Stimulated activated CD8-positive, alpha-beta memory T cell treated with anti-CD3 and anti-CD28 coated beads, Interleukin-12 subunit alpha, Interleukin-12 subunit beta, amount 100 ng/mL, for 24 hours (primary cell): ENCODE measurements around the gene CYYR1.

Experiments
- DNase-seq: peaks from one replicate; pipeline ENCODE4 v3.0.0-alpha.2; 2020; ENCODE audit errors: extremely low read depth

Gene CYYR1

DNA sequence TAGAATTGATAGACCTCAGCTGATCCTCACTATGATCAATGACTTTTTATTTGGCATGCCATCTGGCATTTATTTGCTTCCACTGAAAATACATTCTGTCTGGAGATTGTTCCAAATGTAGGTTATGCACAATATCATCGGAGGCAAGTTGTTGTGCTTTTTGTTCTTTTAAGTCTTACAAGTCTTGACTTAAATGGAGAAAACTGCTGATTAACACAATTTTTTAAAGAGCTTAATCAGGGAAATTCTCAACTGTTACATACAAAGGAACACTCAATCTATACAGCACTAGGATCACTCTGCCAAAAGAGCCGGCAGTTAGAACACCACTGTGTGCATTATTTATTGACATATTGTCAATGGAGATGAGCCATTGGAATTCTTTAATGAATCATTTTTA lies 19.2 kb downstream of the CYYR1 start:
- DNase-seq, result no peak

DNA sequence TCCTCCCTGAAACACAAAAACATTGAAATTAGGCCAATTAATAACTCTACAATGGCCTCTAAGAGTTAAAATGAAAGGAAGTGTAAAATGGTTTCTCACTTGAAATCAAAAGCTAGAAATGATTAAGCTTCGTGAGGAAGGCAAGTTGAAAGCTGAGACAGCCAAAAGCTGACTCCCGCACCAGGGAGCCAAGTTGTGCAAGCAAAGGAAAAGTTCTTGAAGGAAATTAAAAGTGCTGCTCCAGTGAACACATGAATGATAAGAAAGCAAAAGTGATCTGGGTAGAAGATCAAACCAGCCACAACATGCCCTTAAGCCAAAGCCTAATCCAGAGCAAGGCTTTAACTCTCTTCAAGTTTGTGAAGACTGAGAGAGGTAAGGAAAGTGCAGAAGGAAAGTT lies 22.8 kb downstream of the CYYR1 start:
- no peak for DNase-seq

DNA sequence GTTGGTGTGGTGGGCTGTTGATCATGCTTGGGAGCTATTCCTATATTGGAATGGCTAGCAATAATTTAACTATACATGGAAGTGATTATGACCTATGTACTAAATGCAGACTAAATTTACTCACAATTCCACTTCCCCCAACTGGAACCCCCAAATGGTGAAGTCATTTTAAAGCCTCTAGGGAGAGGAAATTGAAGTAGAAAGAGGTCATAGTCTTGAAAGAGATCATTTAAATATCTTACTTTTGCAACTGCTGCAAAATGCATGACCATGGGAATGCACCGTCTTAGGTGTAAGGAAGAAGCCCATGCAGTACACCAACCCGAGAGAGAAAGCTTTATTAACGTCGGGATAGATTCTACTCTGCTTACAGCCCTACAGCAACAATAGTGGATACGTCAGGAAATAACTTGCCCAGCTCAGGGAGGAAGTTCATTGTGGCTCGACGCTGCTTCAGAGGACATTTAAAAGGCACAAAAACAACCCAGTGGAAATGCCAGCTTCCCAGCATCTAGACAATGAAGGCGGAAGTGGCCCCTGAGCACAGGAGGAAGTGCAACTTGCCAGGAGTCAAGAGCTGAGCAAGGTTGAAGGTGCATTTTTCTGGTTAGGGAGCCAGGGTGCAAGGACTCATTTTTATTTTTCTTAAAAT lies 26.5 kb downstream of the CYYR1 start:
- no peak for DNase-seq

DNA sequence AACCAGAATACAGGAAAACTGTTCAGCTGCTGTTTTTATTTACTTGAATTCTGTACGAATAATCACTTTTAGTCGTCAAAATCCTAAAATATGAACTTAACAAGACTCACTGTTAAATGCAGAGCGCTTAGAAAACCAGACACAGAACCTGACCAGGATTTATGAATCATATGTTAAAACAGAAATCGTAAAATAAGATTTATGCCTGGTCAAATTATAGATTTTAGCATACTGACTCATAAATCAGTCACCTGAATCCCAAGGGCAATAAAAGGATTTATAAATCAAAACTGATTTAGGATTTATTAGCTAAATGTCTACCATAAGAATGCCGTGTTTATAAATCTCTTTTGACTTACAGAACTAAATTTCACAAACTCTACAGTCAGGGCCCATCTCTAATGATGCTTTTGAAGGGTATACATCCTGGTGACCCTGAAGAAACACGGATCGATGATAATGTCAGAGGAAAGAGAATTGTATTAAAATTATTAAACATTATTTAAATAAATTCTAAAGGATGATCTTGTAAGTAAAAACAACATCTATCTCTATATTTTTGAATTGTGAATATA lies 28.8 kb downstream of the CYYR1 start:
- DNase-seq, result no peak

DNA sequence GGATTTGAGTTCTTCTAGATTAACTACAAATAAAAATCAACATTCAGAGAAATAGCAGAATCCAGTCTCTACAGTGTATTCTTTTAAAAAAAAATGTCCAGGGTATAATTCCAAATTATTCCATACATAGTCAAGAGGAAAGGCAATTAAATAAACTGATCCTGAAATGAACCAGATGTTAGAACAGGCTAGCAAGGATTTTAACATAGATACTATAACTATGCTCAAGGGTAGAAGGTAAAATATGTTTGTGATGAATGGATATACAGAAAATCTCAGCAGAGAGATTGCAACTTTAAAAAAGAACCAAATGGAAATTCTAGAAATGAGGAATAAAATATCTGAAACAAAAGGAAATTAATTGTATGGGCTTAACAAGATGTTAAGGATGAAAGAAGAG lies 32.4 kb downstream of the CYYR1 start:
- no peak for DNase-seq

DNA sequence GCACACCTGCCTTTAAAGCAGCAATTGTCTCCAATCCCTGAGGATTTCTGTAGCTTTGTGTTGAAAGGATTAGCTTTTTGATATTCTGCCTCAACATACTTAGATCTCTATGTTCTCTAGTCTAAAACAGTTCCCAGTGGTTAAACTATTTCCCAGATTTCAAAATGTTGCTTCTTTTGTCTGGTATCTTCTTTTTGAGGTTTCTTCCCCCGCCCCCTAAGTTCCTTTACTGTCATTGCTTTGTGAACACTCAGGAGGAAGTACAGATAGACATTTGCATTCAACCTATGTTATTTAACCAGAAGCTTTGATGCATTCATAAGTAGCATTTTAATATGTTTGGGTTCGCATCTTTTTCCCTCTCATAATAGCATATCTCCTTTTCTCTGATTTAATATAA lies 33.5 kb downstream of the CYYR1 start:
- DNase-seq, result no peak

DNA sequence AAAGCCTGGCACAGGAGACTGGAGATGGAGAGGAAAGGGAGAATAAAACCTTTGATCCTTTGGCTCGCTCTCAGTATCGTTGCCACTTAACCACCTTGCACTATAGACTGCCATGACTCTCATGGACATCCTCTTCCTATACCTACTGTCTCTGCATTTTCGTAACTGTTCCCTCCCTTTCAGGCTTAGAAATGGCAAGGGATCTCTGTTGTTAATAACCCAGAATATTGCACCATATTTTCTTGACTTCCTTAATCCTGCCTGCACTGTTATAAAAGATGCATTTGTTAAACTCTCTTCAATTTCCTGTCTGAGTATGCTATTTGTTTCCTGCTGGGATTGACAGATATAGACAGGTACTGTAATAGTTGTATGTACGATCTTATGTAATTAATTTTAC lies 38.6 kb downstream of the CYYR1 start:
- no peak for DNase-seq

DNA sequence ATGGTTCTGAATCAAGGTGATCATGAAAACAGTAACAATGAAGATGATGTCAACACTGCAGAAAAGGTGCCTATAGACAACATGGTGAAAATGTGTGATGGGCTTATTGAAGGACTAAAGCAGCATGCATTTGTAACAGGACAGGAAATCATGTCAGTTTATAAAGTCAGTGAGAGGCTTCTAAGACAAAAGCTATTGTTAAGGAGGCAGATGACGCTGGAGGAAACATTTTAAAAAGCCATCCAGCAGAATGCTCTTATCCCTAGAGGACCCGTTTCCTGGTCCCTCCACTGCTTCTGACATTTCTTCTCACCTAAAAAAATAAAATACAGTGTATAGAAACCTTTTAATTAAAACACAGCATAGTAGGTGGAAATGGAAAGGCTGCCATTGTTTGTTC lies 40.9 kb downstream of the CYYR1 start:
- DNase-seq, result no peak

DNA sequence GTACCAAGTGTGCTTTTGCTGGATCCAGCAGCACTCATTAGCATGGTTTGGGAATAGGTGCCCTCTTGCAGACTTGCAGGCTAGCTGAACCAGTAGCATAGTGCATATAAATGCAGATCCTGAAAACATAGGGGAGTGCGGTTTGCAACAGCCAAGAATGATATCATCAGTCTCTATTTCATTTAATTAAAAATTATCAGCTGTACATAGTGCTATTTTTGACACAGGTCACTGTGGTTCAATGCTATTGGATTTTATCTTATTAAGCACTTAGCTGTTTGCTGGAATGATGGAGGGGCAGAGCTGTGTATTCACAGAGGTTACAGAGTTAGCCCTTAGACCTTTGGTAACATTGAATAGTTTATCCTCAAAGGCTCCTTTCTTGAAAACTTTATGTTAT lies 43.6 kb downstream of the CYYR1 start:
- no peak for DNase-seq

DNA sequence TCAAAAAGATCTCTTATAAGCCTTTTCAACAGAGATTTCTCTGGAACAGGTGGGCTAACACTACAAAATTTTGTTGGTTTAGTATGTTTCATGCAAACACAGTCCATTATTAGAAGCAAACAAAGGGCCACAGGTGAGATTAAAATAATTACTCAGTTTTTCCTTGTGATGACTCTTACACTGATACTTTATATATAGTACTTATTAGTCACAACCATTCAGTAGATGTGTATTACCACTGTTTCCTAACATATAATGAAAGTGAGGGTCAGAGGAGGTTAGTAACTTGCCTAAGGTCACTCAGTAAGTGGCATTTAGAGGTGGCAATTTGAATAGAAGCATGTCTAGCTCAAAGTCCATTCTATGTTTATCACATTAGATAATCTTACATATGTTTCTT lies 44.2 kb downstream of the CYYR1 start:
- no peak for DNase-seq

DNA sequence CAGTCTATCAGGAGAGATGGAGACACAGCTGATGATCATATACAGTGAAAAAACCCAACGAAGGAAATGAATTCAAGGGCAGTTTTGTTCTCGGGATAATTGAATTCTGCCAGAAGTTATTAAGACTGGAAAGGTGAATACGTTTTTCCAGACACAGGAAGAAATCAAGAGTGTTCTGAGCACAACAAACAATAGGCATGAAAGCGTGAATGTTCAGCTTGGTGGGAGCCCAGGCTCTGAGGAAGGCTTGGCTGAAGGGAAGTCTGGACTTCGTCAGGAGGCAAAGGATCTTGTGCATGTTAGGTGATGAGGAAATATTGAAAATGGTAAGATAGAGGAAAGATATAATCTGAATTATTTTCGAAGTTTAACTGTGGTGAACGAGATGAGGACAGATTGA lies 50.4 kb downstream of the CYYR1 start:
- DNase-seq, result no peak

DNA sequence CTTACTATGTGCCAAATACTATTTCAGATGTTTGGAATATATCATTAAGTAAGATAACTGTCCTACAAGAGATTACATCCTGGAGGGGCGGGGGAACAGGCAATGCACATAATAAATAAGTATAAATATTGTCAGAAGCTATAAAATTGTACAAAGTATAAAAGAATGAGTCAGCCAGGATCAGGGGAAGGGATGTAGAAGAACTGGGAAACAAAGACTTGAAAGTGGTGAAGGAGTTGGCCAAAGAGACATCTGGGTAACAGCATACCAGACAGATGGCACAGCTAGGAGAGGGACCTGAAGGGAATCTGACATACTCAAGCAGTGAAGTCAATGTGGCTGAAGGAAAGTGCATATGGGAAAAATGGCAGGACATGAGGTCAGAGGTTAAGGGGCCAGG lies 53.9 kb downstream of the CYYR1 start:
- DNase-seq, result no peak

DNA sequence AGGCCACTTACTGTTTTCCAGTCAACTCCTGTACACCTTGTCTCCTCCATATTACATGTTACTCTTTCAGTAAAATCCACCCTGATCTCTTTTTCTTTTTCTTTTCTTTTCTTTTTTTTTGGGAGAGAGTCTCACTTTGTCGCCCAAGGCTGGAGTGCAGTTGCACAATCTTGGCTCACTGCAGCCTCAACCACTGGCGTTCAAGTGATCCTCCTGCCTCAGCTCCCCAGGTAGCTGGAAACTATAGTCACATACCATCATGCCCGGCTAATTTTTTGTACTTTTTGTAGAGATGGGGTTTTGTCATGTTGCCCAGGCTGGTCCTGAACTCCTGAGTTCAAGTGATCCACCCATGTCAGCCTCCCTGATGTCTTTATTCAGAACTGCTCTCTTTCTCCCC lies 57.8 kb downstream of the CYYR1 start:
- no peak for DNase-seq

DNA sequence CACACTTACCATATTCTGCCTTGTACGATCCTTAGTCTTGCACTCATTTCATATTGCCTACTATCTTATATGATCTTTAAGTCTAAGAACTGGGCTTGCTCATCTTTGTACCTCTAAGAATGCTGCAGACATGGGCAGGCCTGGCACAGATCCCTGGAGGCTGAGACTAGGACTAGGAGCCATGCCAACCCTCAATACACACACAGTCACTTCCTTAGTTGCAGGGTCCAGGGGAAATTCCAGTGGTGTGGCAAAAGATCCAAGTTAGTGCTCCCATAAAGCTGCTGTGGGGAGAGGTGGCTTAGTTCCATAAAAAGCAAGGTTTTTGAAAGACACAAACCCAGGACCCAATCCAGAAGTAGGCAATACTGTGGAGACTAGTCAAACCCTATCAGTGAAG lies 59.9 kb downstream of the CYYR1 start:
- no peak for DNase-seq

DNA sequence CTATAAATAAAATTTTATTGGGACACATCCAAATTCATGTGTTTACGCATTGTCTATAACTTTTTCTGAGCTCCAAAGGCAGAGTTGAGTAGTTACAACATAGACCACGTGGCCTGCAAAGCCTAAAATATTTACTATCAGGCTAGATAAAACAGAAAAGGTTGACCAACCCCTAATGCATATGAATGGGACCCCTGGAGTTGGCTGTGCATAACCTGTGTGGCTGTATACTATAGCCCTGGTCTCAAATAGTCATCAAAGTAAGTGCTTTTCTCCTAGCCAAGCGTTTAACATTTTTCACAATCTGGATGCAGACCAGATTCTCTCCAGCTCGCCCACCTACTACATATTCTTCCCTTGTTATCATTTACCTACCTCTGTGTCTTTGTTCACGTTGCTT lies 60.4 kb downstream of the CYYR1 start:
- no peak for DNase-seq

DNA sequence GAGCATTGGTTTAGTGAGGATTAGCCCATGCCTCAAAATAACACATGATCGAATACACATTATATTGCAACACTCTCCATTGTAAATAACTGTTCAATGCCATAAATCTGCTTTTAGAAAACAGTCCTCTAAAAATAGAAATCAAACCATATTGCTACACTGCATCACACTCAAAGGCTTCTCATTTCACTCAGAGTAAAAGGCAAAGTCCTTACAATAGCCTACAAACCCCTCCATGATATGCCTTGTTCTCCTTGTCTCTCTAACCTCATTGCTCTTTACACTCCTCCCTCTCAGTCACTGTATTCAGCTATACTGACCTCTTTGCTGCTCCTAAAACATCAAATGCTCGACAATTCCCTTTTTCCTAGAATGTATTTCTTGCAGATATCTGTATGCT lies 64.2 kb downstream of the CYYR1 start:
- DNase-seq, result no peak

DNA sequence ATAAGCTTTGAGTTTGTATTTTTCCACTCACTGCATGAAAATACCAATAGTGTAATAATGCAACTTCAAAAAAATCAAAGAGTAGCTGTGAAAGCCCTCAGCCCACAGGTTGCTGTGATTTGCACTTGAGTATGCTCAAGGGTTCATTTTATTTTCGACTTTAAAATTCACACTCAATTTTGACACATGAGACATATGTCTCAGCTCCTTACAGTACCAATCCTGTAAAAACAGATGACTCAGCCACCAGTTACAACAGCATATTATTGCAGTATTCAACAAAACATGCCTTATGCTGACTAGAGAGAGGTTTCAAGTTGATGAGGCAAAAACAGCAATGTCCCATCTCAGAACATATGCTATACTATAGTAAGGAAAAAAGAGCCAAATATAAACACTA lies 66.1 kb downstream of the CYYR1 start:
- DNase-seq, result no peak

DNA sequence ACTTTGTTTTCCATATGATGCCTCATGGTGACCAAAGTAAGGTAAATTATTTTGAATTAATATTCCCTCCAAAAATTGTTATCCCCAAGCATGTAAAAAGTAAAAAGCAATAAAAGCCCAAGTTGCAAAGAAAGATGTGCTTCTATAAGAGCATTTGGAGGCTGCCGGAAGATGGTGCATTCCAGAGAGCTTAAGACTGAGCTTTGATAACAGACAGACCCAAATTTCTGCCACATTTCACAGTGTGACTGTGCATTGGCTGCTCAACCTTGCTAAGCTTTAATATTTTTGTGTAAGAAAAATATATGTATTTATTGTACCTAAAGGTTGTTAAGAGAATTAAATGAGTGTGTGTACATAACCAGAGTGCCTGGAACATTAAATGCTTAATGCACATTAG lies 67.9 kb downstream of the CYYR1 start:
- no peak for DNase-seq

DNA sequence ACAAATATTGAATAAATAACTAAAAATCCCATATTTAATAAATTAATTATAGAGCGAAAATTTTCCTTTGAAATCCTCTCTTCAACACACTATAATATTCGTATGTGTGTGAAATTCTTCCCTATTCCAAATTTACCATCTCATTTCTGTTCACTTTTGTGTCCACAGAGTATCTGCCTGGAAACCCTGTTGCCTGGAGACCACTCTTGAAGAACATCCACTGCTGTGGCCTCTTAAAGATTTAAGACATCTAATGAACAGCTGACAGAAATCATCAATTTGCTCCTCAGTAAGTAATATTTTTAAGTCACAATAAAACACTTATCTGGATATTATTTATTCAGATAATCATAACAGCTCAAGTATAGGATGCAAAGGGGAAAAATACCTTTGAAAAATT lies 69.7 kb downstream of the CYYR1 start:
- DNase-seq, result no peak

DNA sequence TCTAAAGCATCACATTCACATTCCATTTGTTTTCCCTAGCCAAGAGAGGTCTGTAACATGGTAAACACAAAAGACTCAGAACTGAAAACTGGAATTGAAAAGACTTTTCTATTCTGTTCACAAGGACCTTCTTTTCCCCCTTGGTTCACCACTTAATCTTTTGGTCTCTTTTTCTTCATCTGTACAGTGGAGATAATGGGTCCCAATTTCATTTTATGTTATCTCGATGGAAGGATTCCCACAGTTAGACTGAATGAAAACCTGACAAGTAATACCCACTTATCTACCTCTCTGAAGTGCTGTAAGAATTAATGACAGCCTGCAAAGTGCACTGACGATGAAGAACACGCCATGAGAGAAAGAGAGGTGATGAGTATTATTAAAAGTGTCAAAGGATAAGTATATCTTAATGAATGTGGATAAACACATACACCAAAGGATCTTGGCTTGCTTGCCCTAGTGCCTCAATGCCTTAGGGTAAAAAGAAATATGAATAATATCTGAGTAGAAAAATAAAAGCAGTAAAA lies 71.5 kb downstream of the CYYR1 start:
- no peak for DNase-seq

DNA sequence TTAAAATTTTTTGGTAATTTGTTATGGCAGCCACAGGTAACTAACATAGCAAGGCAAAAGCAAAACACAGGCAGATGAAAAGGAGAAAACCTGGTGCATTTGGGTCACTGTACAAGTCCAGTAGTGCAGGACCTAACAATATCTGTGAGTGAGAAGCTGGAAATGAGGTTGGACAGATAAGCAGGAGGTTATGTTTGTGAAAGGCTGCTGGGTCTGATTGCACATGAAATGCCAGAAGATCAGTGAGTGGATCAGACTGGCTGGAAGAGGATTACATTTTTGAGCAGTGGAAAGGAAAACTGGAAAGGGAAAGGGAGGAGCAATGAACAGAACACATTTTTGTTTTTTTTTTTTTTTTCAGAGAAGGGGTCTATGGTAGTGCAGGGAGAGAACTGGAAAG lies 73.6 kb downstream of the CYYR1 start:
- DNase-seq, result no peak

DNA sequence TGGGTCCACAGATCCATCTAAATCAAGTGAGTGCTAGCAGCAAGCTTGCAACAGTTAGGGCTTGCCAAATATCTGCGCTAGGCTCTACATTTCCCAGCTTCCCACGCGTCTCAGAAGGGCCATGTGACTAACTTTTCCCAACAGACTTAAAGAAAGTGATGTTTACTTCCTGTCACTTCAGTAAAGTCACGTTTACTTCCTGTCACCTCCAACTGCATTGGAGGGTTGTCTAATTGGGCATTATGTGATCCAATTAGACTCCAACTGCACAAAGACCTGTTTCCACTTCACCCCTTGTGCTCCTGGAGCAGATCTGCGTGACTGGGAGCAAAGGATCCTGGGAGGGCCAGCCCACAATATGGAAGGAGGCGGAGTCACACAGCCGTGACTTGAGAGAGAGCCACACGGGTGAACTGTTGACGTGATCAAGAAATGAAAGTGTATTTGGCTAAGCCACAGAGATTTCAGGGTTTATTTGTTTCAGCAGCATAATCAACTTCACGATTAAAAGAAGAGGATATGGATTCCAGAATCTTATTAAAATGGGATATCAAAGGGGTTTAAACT lies 77.7 kb downstream of the CYYR1 start:
- no peak for DNase-seq

DNA sequence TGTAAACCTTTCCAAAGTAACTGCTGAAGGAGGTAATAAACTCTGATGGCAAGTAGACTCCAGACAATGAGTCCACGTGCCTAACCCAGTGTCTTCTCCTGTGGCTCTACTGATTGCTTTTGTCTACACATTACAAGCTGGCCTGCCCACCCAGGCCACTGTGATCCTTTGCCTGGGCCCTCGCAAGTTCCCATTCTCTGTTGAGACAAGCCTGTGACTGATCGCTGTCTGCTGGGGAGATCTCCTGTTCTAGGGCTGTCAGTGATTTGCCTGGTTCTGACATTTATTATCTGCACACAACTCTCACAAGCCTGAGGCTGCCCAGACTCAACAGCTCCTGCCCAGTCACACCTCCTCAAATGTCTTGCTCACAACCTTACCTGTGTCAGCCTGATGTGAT lies 81.4 kb downstream of the CYYR1 start:
- DNase-seq, result no peak

DNA sequence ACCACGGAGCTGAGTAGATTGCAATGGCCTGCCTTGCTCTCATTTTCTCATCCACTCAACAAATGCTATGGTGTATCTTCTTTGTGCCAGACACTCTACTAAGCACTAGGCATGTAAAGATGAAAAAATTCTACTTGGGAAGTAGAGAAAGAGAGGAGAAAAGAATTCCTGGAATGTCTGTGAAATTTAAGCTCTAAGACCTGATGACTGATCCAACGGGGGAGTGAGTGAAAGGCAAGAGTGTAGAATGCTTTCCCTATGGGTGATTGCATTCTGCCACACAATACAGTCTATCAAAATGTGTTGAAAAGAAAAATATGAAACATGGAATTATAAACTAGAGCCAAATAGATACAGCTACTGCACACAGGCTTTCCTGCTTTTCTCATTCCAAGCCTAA lies 82.3 kb downstream of the CYYR1 start:
- DNase-seq, result no peak
